OCI-LY3 (cell line): ENCODE data around the gene GREM1.

Experiments used
- CTCF ChIP-seq: fragments of 200-600, 300-600 bp; sonication (generic); IDR thresholded peaks from 2 replicates; pipeline ENCODE4 v1.5.1; 2014; ENCODE audit warnings: antibody characterized with exemption, low read length, low read depth
- EZH2phosphoT487 ChIP-seq: fragments of 200-600 bp; shearing (Covaris generic); IDR thresholded peaks from 2 replicates; pipeline ENCODE4 v1.6.1; 2018; ENCODE audit warnings: antibody characterized with exemption, mixed run types, low read depth

- TF ChIP-seq CTCF (no peak), EZH2phosphoT487 (no peak)
Observed at GRCh38 chr15:32692286-32692685, 25.5 kb upstream of the GREM1 start.
